HFFc6 (cell line): ENCODE measurements around the gene TIAM2. TPM values are rescaled to one million over a fixed set of nuclear protein-coding genes. Genes with fewer than 3 reads are reported as not detected.

Source experiments
- DNase-seq: peaks from one replicate; pipeline ENCODE4 v3.0.0-alpha.2; 2018
- H3K27ac Mint-ChIP-seq: 2 replicates; pipeline ENCODE4 v1.8.0; 2020; ENCODE audit warnings: mild to moderate bottlenecking, mixed read lengths
- H3K27me3 Mint-ChIP-seq: 2 replicates; pipeline ENCODE4 v1.8.0; 2021; ENCODE audit warnings: mild to moderate bottlenecking, moderate library complexity, mixed read lengths; ENCODE audit not compliant: insufficient read depth
- H3K36me3 Mint-ChIP-seq: 2 replicates; pipeline ENCODE4 v1.8.0; 2021; ENCODE audit warnings: low read depth, mixed read lengths
- H3K4me1 Mint-ChIP-seq: 2 replicates; pipeline ENCODE4 v1.8.0; 2020; ENCODE audit warnings: low read depth, mixed read lengths
- H3K4me3 Mint-ChIP-seq: 2 replicates; pipeline ENCODE4 v1.8.0; 2020; ENCODE audit warnings: mild to moderate bottlenecking, moderate library complexity, mixed read lengths
- H3K9me3 Mint-ChIP-seq: 2 replicates; pipeline ENCODE4 v1.8.0; 2020; ENCODE audit warnings: mild to moderate bottlenecking, mixed read lengths
- total RNA-seq, 6 experiments: library from RNA; stranded (reverse); fragmentation: NEBNext Ultra II Directional; extraction: Animal tissue kit (Norgen Biotek cat#: 25700); gene quantifications; 2 replicates in 1 of 6; 3 replicates in 5 of 6; pipeline ENCODE4 v1.2.3, GENCODE V29; 2021
- TF ChIP-seq, protein P1 (sequence below): fragments of 200-600 bp; sonication (generic); IDR thresholded peaks from 2 replicates; pipeline ENCODE4 v1.5.0; 2021; ENCODE audit warnings: antibody characterized with exemption, mild to moderate bottlenecking

TIAM2 gene
- total RNA-seq, 6 experiments from 2014 or later = 7.2 to 11.2 (median 9.4) TPM

DNA sequence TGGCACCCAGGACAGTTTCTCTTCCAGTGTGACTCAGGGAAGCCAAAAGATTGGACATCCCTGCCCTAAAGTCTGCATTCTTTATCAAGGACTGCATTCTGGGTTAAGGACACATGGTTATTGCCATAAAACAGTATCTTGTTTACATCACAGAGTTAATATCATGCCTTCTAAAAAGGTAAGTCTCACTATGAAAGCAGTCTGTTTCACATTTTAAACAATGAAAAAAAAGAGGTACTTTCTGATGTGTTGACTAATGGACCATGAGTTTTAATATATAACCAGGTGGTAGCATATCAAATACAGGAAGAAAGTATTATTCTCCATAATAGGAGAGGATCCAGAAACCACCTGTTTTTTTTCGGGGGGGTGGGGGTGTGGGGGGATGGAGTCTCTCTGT is 93.7 kb downstream of the TIAM2 start:
- no peak overlapping the region for H3K4me3 Mint-ChIP-seq
- H3K36me3 Mint-ChIP-seq = peaks cover 10% of the 10 kb centered on the region; the same call in 1 of the 2 replicates
- no peaks in the 10 kb centered on the region for H3K27me3 Mint-ChIP-seq
- TF ChIP-seq, protein P1, sequence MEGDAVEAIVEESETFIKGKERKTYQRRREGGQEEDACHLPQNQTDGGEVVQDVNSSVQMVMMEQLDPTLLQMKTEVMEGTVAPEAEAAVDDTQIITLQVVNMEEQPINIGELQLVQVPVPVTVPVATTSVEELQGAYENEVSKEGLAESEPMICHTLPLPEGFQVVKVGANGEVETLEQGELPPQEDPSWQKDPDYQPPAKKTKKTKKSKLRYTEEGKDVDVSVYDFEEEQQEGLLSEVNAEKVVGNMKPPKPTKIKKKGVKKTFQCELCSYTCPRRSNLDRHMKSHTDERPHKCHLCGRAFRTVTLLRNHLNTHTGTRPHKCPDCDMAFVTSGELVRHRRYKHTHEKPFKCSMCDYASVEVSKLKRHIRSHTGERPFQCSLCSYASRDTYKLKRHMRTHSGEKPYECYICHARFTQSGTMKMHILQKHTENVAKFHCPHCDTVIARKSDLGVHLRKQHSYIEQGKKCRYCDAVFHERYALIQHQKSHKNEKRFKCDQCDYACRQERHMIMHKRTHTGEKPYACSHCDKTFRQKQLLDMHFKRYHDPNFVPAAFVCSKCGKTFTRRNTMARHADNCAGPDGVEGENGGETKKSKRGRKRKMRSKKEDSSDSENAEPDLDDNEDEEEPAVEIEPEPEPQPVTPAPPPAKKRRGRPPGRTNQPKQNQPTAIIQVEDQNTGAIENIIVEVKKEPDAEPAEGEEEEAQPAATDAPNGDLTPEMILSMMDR = no peak
- no peak overlapping the region for H3K27ac Mint-ChIP-seq
- H3K9me3 Mint-ChIP-seq = no peaks in the 10 kb centered on the region
- no peak for DNase-seq
- peaks cover 52% of the 10 kb centered on the region for H3K4me1 Mint-ChIP-seq

DNA sequence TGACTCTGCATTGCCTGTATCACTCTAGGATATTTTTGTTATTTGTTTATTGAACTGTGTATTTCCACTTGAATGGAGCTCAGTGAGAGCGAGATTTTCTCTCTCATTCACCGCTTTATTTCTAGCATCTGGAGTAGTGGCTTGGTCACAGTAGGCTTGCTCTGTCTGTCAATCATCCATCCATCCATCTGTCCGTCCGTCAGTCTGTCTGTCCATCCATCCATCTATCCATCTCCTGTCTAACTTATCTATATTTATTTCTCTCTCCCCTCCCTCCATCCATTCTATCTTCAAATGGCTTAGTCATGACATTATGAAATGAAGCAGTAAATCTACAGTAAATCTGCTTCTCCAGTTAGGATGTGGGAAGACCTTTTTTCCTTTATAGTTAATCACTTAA is 94.6 kb downstream of the TIAM2 start:
- TF ChIP-seq, protein P1 = no peak
- H3K4me1 Mint-ChIP-seq = peaks cover 51% of the 10 kb centered on the region
- H3K36me3 Mint-ChIP-seq = peaks cover 10% of the 10 kb centered on the region; the same call in 1 of the 2 replicates
- H3K27me3 Mint-ChIP-seq = no peaks in the 10 kb centered on the region
- H3K4me3 Mint-ChIP-seq = no peak overlapping the region
- no peaks in the 10 kb centered on the region for H3K9me3 Mint-ChIP-seq
- DNase-seq = no peak
- H3K27ac Mint-ChIP-seq = peak overlapping the region; percentile 63

DNA sequence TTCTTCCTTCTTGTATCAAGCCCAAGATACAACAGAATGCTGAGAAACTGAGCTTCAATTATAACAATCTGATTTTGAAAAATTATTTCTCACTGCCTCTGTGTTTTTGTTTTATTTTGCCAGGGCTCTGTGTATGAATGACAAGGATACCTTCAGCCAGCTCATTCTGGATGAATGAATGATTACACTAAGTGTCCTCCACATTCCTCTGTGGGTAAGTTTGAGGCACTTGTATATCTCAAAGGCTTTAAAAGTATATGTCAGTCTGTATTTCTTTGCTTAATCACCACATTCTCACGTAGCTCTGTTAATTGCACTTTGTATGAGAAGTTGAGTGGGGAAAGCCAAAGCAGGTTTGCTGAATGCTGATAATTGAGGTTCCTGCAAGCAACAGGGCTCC is 95.1 kb downstream of the TIAM2 start:
- peaks cover 10% of the 10 kb centered on the region; the same call in 1 of the 2 replicates for H3K36me3 Mint-ChIP-seq
- H3K27me3 Mint-ChIP-seq = no peaks in the 10 kb centered on the region
- peak overlapping the region; percentile 63 for H3K27ac Mint-ChIP-seq
- no peaks in the 10 kb centered on the region for H3K9me3 Mint-ChIP-seq
- H3K4me1 Mint-ChIP-seq = peaks cover 51% of the 10 kb centered on the region
- TF ChIP-seq, protein P1 = no peak
- no peak overlapping the region for H3K4me3 Mint-ChIP-seq
- no peak for DNase-seq

DNA sequence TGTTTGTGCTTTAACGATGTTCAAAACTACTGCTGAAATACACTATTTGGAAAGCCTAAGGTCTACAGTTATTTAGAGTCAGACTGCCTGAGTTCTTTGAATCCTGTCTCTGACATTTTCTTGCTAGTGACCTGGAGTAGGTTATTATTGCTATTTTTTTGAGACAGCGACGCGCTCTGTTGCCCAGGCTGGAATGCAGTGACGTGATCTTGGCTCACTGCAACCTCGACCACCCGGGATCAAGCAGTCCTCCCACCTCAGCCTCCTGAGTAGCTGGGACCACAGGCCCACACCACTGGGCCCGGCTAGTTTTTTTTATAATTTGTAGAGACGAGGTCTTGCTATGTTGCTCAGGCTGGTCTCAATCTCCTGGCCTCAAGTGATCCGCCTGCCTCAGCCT is 96.6 kb downstream of the TIAM2 start:
- TF ChIP-seq, protein P1 = no peak
- Mint-ChIP-seq H3K4me3 (no peak overlapping the region), H3K36me3 (peaks cover 17% of the 10 kb centered on the region), H3K4me1 (peaks cover 47% of the 10 kb centered on the region), H3K9me3 (peaks cover 2% of the 10 kb centered on the region), H3K27me3 (no peaks in the 10 kb centered on the region), H3K27ac (no peak overlapping the region)
- DNase-seq = no peak

DNA sequence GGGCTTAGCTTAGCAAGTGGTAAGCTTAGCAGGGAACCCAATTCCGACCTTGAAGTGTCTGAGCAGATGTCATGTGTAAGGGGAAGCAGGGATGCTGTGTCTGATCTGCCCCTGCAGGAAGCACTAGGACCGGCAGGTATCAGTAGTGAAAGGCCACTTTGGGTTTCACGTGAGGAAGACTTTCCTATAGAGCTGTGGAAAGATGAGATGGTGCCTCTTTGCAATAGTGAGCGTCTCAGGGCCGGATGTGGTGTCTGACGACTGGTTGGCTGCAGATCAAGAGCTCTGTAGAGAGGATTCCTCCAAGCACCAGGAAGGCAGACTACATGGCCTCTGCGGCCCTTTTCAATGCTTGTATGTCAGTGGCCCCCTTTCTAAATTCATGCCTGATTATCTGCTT is 98.3 kb downstream of the TIAM2 start:
- Mint-ChIP-seq H3K4me1 (peaks cover 47% of the 10 kb centered on the region), H3K27me3 (no peaks in the 10 kb centered on the region), H3K4me3 (no peak overlapping the region), H3K27ac (no peak overlapping the region), H3K36me3 (peaks cover 28% of the 10 kb centered on the region), H3K9me3 (peaks cover 8% of the 10 kb centered on the region)
- TF ChIP-seq, protein P1 = no peak
- DNase-seq = no peak

DNA sequence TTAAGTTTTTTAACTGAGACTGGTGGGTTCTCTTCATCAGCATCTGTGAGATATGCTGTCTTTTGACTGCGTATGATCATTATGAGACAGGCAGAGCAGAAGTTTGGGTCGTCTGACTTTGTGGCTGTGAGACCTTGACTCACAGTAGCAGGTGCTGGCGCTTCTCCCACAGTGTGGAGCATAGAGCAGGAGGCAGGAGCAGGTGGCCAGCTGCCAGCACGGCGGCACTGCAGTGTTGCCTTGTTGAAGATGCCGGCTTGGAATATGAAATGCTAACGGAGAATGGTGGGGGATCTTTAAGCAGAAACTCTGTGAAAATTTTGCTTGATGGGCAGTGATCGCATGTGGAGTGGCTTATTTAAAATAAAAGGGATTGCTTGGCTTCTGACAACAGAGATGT is 105.0 kb downstream of the TIAM2 start:
- H3K36me3 Mint-ChIP-seq = peaks cover 18% of the 10 kb centered on the region
- H3K27ac Mint-ChIP-seq = no peak overlapping the region; the same call in 1 of the 2 replicates
- H3K9me3 Mint-ChIP-seq = peaks cover 8% of the 10 kb centered on the region
- no peak overlapping the region for H3K4me3 Mint-ChIP-seq
- DNase-seq = no peak
- TF ChIP-seq, protein P1 = no peak
- H3K27me3 Mint-ChIP-seq = no peaks in the 10 kb centered on the region
- peaks cover 33% of the 10 kb centered on the region for H3K4me1 Mint-ChIP-seq
